OCI-M2 (cell line): ENCODE measurements around the gene NACC2.
"Not testable (repeated sequence)": the region's sequence is repeated elsewhere in the genome, so short reads cannot be mapped to it uniquely, and the experiment has no call there.

ENCODE experiments used
- DNase-seq: peaks from one replicate; lab custom pipeline; 2025; ENCODE audit not compliant: unreplicated experiment; lab: John Stamatoyannopoulos, UW

NACC2 gene

DNA sequence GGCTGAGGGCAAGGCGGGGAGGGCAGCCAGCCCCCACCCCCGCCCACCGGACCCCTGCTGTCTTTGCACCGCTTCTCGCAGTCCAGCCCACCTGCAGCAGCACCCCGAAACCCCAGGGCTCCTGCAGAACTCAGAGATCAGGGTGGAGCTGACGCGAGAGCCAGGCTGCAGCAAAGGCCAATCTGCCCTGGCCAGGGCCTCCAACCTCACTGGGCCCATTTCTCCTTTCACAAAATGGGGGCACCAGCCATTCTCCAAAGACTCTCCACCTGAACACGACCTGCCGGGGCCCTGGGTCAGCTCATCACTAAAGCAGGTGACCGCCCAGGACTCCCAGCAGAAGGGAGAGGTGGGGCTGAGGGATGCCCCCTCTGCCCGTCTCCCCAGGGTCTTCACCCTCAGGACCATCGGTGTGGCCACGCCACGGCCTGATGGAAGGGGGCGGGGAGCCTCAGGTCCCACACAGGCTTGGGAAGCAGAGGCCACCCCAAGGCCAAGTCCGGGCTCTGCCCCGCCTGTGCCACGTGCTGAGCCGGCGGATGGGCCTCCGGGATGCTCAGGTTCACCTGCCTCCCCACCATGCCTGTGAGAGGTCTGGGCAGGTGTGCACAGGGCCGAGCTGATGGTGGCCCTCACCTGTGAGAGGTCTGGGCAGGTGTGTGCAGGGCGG is 13.1 kb downstream of the NACC2 start:
- DNase-seq, result no peak

DNA sequence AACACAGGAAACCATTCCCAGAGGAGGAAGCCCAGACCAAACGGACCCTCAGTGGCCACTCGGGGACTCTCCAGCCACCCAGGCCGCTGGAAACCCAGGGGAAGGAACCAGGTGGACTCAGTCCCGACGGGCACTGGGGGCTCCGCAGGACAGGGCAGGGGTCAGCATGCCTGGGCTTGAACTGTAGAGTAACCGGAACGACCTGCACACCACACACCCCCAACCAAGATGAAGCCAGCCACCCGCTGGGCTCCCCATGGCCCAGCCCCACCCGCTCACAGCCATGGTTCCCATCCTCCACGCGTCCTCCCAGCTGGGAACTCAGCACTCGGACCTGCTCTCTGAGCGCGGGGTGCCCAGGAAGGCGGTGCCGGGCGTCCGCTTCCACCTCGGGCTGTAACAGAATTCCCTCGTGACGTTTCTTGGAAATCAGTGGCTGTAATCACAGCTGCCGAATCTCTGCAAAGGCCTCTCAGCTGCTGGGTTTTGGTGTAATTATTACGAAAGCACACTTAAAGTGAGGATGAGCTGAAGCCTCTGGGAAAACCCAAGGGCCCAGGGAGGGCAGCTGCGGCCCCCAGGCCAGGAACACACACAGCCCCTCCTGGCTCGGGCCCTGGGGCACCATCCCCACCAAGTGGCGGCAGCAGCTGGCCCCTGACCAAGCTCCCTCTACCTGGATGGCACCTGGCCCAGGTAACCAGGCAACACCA is 13.8 kb downstream of the NACC2 start:
- no peak for DNase-seq

- DNase-seq, result no peak
Measured at GRCh38 chr9:136080716-136081112, 14.4 kb downstream of the NACC2 start.

DNA sequence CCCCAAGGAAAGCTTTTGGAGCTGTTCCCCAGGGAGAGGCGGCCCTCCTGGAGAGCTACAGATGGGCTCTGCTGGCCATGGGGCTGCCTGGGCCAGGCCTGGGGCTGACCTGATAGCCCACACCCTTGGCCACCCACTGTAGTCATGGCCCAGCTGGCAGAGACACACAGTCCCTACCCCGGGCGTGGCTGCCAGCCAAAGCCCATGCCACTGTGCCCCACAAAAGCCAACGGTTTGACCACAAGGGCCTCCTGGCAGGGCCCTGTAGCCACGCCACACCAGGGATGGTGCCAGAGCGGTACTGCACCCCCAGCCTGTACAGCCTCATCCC is 15.2 kb downstream of the NACC2 start:
- DNase-seq, result no peak

DNA sequence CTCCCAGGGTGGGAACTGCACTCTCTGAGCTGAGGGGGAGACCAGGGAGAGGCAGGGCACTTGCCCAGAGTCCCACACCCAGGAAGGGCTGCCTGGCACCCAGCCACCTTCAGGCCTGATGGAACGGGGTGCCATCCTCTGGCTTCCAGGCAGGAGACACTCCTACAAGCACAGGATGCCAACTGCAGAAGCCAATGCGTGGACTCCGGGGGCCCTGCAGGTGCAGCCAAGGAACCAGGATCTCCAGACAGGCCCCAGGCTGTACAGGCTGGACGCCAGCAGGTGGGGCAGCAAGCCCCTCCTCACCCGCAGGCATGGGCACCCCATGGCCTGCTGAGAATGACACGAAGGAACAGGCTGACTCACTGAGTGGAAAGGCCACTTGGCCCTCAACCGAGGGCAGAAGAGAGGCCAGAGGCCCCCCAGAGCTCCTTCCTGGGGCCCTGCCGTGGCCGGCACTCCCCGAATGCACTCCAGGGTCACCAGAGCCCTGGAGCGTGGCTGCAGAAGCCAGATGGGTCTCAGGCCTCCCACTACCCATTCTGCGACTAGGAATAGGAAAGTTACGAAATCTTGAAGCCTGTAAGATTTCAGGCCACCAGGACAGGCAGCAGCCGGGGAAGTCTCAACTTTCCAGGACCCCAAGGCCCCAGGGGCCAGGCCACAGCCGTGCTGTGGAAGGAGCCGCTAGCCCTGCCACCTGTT is 15.7 kb downstream of the NACC2 start:
- no peak for DNase-seq

GRCh38 chr9:136078498-136079011 is 16.5 kb downstream of the NACC2 start:
- no peak for DNase-seq

DNA sequence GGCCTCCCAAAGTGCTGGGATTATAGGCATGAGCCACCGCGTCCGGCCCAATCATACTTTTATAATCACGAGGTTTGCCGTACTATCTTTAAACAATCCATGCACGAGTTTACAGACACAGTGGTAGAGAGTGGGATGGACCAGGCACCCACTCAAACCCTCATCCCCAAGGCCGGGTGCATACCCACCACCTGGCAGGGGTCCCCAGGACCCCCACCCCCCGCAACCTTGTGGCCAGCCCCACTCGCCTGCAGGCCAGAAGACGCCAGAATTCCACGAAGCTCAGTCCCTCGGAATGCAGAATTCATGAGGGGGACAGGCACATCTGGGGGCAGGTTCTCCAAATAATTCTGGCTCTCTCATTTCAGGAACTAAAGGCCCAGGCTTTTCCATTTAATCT is 17.1 kb downstream of the NACC2 start:
- DNase-seq, result no peak

GRCh38 chr9:136077491-136077890 is 17.6 kb downstream of the NACC2 start:
- DNase-seq, result no peak

GRCh38 chr9:136075881-136076678 is 19.0 kb downstream of the NACC2 start:
- no peak for DNase-seq

DNA sequence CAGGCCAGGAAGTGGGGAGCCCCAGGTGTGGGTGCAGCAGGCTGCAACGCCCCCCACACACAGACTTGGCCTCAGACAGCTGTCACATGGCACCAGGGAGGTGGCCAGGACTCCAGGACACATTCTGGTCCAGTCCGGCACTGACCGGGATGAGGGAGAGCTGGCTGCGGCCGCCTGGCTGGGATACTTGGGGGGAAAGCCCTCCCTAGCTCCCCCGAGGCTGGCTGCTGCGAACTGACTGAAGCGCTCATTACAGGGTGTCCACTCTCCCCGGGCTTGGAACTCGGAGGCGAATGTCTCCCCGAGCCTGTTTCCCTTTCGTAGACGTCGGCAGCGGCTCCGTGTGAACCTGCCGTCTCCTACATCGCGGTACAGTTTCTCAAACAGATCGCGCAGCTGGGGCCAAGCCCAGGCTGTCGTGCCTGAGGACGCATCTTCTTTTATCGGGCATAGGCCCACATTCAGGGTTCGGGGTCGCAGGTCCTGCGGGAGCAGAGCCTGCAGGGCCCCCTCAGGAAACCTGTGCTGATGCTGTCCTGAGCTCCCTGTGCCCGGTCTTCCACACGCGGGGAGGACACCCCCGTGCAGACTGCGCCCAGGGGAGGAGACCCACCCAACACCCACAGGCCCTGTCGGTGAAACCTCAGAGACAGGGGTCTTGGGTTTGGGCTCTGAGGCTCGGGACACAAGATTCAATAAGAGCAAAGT is 19.8 kb downstream of the NACC2 start:
- DNase-seq, result no peak

GRCh38 chr9:136074706-136075105 is 20.4 kb downstream of the NACC2 start:
- no peak for DNase-seq

DNA sequence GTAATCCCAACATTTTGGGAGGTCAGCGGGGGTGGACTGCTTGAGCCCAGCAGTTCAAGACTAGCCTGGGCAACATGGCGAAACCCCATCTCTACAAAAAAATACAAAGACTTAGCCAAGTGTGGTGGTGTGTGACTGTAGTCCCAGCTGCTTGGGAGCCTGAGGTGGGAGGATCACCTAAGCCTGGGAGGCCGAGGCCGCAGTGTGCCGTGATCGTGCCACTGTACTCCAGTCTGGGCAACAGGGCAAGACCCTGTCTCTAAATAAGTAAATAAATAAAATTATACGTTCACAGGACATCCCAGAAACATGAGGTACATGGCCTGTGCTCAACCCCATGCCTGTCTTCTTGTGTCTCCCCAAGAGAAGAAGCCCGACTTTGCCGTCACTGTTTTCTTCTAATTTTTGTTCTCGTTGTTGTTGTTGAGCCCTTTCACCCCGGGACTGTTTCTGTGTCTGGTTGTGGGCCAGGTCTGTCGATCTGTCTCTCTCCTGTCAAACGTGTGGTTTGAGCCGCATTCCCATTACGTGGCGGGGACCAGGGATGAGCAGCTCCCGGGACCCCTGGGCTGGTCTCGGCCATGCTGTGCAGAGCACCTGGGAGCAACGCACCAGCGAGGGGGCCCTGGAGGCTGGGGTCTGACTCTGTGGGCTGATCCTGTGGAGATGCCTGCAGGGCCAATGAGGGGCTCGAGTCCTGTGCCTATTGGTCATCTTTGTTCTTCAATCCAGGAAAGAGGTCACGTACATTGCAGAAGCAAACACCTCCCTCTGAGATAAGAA is 32.2 kb downstream of the NACC2 start:
- no peak for DNase-seq

DNA sequence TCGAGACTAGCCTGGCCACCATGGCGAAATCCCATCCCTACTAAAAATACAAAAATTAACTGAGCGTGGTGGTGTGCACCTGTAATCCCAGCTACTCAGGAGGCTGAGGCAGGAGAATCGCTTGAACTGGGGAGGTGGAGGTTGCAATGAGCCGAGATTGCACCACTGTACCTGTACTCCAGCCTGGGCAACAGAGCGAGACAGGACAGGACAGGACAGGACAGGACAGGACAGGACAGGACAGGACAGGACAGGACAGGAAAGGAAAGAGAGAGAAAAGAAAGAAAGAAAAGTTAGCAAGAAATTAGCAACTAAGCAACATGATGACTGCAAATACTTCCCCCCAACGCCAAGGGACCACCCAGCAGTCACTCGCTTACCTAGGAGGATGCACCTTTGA is 33.2 kb downstream of the NACC2 start:
- not testable (repeated sequence) for DNase-seq

DNA sequence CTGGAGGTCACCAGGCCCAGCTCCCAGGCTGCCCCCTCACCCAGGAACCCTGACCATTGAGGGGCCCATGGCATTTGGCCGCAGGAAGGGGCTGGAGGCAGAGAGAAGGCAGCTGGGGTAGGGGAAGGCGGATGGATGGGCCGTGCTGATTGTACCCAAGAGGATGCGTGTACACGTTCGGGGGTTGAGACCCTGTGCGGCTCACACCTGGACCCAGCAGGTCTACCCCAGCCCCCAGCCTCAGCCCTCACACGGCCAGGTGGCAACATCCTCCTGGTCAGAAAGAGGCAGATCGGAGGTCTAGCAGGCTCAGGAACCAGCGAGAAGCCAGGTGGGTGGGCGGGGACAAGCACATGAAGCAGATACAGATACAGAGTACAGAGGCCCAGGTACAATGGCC is 33.7 kb downstream of the NACC2 start:
- DNase-seq, result no peak

DNA sequence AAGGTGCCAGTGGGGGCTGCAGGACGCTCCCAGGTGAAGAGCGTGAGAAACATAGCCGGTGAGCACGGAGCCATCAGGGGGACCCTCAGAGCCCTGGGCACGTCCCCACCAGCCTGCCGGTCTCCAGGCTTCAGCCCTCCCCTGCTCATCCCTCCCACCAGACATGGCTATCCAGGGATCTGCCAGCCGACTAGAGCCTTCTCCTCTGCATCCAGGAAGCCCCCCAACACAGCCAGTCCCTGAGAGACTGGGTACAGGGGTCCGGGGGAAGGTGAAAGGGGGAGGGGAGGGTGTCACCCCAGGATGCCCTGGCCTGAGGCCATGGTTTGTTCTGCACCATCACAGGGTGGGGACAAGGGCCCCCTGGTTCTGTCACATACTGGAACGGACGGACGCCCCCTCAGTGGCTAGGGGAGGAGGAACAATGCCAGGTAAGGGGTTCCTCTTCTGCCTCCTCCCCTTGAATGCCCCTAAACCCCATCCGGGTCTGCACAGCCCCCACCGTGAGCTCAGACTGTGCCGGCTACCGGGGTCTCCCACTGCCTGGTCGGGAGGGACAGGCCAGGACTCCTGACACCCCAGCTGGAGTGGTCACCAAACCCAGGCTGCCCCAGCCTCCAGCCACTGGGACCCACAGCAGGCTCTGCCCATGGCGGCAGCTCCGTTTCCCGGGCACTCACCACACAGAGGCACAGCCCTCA is 34.3 kb downstream of the NACC2 start:
- DNase-seq, result no peak

- DNase-seq, result no peak
Measured at GRCh38 chr9:136059851-136060670, 35.0 kb downstream of the NACC2 start.

DNA sequence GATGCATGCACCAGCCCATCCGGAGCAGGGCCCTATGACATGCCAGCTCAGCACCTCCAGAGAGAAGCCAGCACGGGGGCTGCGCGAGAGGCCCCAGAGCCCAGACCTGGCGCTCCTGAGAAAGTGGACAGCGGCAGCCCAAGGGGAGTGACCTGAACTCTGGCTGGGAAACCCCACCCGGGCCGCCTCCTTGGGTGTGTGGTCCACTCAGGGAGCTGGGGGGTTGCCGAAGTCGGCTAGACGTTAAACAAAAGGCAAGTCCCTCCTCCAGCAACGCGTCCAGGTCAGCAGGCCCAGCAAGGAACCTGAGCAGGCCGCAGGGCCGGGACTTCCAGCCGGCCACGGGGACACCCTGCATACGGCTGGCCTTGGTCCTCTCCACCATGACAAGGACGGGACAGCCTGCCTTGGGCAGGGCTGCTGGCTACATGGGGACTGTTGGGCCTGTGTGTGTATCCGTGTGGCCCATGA is 35.7 kb downstream of the NACC2 start:
- DNase-seq, result no peak

DNA sequence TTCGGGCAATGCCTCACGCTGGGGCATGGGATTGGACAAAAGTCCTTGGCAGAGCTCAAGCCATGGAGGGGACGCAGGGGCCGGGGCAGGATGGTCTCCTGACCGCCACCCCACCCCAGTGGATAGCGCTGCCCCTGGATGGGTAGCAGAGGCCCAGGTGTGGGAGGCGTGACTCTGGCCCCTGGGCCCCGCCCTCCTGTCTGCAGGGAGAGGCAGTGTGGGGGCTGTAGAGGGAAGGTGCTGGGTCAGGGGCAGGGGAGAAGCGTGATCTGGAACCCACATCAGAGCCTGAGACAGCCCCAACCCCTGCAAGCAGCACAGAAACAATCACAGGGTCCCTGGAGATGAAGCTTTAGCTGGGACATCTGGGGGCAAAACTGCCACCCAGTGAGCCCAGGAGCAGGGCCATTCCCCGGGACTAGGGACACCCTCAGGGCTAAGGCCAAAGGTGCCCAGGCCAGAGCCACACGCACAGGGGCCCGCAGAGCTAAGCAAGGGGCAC is 36.2 kb downstream of the NACC2 start:
- DNase-seq, result no peak
